HG03064 (cell line): Measurements from ENCODE around the gene C22orf42.
"Not testable (repeated sequence)": the region's sequence is repeated elsewhere in the genome, so short reads cannot be mapped to it uniquely, and the experiment has no call there.

ENCODE experiments used
- ATAC-seq: cut with Tn5 transposase; IDR thresholded peaks from one replicate; pipeline ENCODE4 v1.9.1; 2021; ENCODE audit warnings: low read depth; ENCODE audit not compliant: unreplicated experiment

The C22orf42 gene

GRCh38 chr22:32137731-32138324 lies 21.3 kb downstream of the C22orf42 start:
- not testable (repeated sequence) for ATAC-seq

DNA sequence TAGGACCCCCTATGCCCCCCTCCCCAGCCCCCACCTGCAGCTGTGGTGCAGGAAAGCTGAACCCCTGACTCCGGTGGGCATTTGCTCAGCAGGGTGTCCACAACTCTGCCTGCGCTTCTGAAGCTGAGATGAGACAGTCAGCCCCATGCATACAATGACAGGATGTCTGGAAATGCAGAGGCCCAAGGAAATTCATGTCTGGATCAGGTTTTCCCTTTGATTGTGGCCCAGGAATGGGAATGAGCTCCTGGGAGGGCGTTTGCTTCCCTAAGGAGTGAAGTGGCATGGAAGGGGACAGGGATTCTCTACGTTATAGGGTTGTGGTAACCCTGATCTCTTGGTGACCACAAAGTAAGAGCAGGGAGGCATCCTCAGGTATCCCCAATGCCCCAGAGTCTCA lies 22.2 kb downstream of the C22orf42 start:
- not testable (repeated sequence) for ATAC-seq

- ATAC-seq = not testable (repeated sequence)
These were observed 23.1 kb downstream of the C22orf42 start for GRCh38 chr22:32135958-32136357.

GRCh38 chr22:32134796-32135195 lies 24.3 kb downstream of the C22orf42 start:
- not testable (repeated sequence) for ATAC-seq

DNA sequence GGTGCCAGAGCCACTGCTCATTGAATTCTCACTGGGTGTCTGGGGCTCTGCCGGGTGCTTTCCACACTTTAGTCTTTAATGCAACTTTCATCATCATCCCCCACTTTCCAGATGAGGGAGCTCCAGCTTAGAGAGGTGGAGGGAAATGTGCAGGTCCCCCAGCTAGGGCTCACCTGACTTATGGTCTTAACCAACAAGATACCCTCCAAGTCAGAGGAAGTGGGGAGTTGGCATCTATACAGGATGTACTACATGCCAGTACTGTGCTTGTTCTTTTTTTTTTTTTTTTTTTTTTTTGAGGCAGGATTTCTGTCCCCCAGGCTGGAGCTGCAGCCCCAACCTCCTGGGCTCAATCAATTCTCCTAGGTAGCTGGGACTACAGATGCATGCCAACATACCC lies 26.3 kb downstream of the C22orf42 start:
- no peak for ATAC-seq

DNA sequence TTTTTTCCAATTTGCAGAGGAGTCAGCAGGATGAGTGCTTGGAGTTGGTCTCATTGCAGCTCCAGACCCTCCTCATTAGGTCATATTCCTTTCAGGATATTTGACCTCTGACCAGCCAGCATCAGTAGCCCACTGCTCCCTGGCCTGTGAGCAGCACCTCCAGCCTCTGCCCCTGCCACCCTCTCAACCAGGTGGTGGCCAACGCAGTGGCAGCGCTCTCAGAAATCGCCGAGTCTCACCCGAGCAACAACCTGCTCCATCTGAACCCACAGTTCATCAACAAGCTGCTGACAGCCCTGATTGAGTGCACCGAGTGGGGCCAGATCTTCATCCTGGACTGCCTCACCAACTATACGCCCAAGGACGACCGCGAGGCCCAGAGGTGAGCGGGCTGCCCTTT lies 27.0 kb downstream of the C22orf42 start:
- no peak for ATAC-seq

- ATAC-seq = no peak
These were observed 28.6 kb downstream of the C22orf42 start for GRCh38 chr22:32130464-32130863.

DNA sequence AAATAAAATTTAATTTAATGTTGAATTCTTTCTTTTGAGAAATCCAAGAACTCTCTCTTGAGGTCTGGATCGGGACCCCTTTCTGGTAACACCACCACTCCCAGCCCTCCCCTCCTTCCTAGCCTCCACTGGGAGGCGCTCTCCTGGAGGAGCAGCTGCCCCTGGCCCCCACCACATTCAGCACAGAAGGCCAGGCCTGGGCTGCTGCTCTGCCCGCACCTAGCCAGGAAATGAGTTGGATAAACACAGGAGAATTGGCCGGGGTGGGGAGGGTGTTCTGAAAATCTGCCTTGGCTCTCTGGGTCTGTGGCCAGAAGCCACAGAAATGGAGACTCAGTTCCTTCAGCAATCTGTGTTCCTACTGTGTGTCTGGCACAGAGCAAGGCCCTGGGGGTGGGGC lies 31.2 kb downstream of the C22orf42 start:
- no peak for ATAC-seq

DNA sequence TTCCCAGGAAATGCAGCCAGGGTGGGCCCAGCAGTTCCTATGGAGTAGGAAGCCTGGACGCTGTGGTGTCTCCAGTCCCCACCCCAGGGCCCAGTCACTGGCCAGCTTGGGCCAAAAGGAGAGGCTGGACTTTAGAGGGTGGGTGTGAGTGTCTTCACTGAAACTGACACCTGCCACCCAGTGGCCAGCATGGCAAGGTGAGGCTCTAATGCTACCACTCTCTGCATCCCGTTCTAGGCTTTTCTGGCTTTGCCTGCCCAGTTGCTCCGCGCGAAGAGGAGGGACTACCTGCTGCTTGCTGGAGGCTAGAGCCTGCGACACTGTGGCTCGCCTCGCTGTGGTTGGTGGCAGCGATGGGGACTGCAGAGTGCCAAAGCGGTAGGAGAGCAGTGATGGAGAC lies 35.4 kb downstream of the C22orf42 start:
- ATAC-seq = no peak

GRCh38 chr22:32122899-32123298 lies 36.2 kb downstream of the C22orf42 start:
- ATAC-seq = no peak

DNA sequence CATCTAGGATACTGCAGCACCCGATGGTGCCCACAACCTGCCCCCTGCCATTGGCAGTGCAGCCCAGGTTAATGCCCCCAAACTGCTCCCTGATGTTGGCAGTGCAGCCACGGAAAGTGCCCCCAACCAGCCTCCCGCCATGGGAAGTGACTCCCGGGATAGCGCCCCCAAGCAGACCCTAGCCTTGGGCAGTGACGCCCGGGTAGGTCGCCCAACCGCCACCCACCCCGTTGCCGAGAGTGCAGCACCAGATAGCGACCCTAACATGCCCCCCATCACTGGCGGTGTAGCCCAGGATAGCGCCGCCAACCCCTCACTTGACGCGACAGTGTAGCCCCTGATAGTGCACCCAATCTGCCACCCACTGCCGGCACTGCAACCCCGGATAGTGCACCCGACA lies 38.5 kb downstream of the C22orf42 start:
- ATAC-seq = no peak

- ATAC-seq = no peak
These were observed 39.4 kb downstream of the C22orf42 start for GRCh38 chr22:32119568-32120235.

DNA sequence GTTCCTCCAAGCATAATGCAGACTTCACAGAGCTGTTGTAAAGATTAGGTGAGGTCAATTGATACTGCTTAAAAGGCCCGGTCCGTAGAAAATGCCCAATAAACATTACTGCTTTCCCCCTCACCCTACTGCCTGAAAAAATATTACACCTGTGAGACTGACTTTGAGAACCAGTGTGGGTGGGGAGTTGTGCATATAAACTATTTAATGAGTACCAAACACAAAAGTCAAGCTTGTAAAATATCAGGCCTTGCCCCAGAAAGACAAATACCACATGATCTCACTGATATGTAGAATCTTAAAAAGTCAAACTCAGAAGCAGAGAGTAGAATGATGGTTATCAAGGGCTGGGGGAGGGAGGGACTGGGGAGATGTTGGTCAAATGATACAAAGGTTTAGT lies 46.7 kb downstream of the C22orf42 start:
- ATAC-seq = no peak

DNA sequence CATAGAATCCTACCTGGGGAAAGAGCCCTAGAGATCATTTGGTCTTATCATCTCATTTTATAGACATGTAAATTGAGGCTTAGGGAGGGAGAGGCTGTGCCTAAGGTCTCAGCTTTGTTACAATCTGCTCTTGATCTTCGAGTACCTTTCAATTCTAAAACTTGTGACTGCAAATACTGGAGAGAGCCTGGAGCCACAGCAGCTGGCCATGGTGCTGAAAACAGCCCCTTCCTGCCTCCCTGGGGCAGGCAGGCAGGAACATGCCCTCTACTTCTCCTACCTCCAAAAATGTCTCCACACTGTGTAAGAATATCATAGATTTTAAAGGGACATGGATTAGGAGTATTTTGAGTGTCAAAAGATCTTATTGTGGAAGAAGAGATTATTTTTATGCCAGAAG lies 52.2 kb downstream of the C22orf42 start:
- ATAC-seq = no peak

- no peak for ATAC-seq
These were observed 55.3 kb downstream of the C22orf42 start for GRCh38 chr22:32103658-32104315.

- ATAC-seq = no peak
These were observed 58.4 kb downstream of the C22orf42 start for GRCh38 chr22:32100711-32101110.
